ENCODE results near the gene IFI27.

IFI27 gene

GRCh38 chr14:94066089-94066676 is 44.4 kb upstream of the IFI27 start (continued):
- TF ChIP-seq ATF2 (tag by site-specific recombination; IDR thresholded peaks at IDR 0.05; ENCODE audit: low read depth) (no peak), KLF17 (tag by site-specific recombination; IDR thresholded peaks at IDR 0.05) (peak; percentile 99), ZSCAN18 (tag by site-specific recombination; IDR thresholded peaks at IDR 0.05) (no peak), ZNF791 (tag by site-specific recombination; IDR thresholded peaks at IDR 0.05) (no peak), ZNF335 (tag by site-specific recombination; conservative IDR thresholded peaks at IDR 0.05) (peak; percentile 50), ZNF658 (tag by site-specific recombination; IDR thresholded peaks at IDR 0.05) (no peak), YY1 (tag by site-specific recombination; IDR thresholded peaks at IDR 0.05) (no peak), ZNF830 (tag by site-specific recombination; IDR thresholded peaks at IDR 0.05; ENCODE audit: low read depth) (no peak), ZNF140 (tag by site-specific recombination; IDR thresholded peaks at IDR 0.05) (no peak), ZBTB10 (tag by site-specific recombination; IDR thresholded peaks at IDR 0.05) (no peak), SETDB1 (IDR thresholded peaks at IDR 0.05; ENCODE audit: insufficient read length, low read length) (peak; percentile 18), ZNF248 (tag by site-specific recombination; IDR thresholded peaks at IDR 0.05) (no peak), BCL6B (tag by site-specific recombination; IDR thresholded peaks at IDR 0.05) (no peak), REST (tag by site-specific recombination; IDR thresholded peaks at IDR 0.05) (no peak), EGR2 (tag by site-specific recombination; IDR thresholded peaks at IDR 0.05; ENCODE audit: low read depth) (peak; percentile 98), ZNF174 (tag by site-specific recombination; IDR thresholded peaks at IDR 0.05) (no peak), ZSCAN30 (tag by site-specific recombination; IDR thresholded peaks at IDR 0.05) (0 out of 2 replicates have a peak, but pooled peaks have one; percentile 12), ZNF26 (tag by site-specific recombination; IDR thresholded peaks at IDR 0.05) (no peak), REPIN1 (tag by site-specific recombination; IDR thresholded peaks at IDR 0.05; ENCODE audit: low read depth) (no peak), ZNF2 (tag by site-specific recombination; IDR thresholded peaks at IDR 0.05) (peak; percentile 47; the same call in 1 of the 2 replicates), PRDM4 (tag by site-specific recombination; IDR thresholded peaks at IDR 0.05) (no peak), ZFP37 (tag by site-specific recombination; IDR thresholded peaks at IDR 0.05) (peak; percentile 47; the same call in 1 of the 2 replicates), ZNF266 (tag by site-specific recombination; IDR thresholded peaks at IDR 0.05; ENCODE audit: low read depth) (no peak), ZNF239 (tag by site-specific recombination; IDR thresholded peaks at IDR 0.05) (no peak)

All from HEK293 (cell line).